Measurements from ENCODE around the gene SERPINE3.

The SERPINE3 gene

GRCh38 chr13:51311231-51311630, 28.3 kb upstream of the SERPINE3 start:
- ATAC-seq = no peak
- TF ChIP-seq ARNTL (CRISPR knock-in tag; IDR thresholded peaks at IDR 0.05; ENCODE audit: borderline replicate concordance, low read depth) = no peak
- no peak for TF ChIP-seq PPARA (CRISPR knock-in tag; IDR thresholded peaks at IDR 0.05; ENCODE audit: borderline replicate concordance)
- TF ChIP-seq PATZ1 (CRISPR knock-in tag; IDR thresholded peaks at IDR 0.05; ENCODE audit: borderline replicate concordance) = no peak
- no peak for TF ChIP-seq ISL1 (CRISPR knock-in tag; IDR thresholded peaks at IDR 0.05)
- no peak for TF ChIP-seq TSHZ2 (CRISPR knock-in tag; IDR thresholded peaks at IDR 0.05)
- TF ChIP-seq ZNF565 (CRISPR knock-in tag; conservative IDR thresholded peaks at IDR 0.05; ENCODE audit: low read depth) = no peak
- no peak for TF ChIP-seq SNAI2 (CRISPR knock-in tag; IDR thresholded peaks at IDR 0.05)
- TF ChIP-seq ESRRG (CRISPR knock-in tag; IDR thresholded peaks at IDR 0.05) = no peak
- TF ChIP-seq RARB (CRISPR knock-in tag; IDR thresholded peaks at IDR 0.05) = no peak
- TF ChIP-seq ZFP3 (CRISPR knock-in tag; IDR thresholded peaks at IDR 0.05) = no peak
- TF ChIP-seq CSRNP3 (CRISPR knock-in tag; IDR thresholded peaks at IDR 0.05) = no peak
- TF ChIP-seq BACH2 (CRISPR knock-in tag; IDR thresholded peaks at IDR 0.05; ENCODE audit: borderline replicate concordance) = no peak
- no peak for TF ChIP-seq CSDC2 (CRISPR knock-in tag; IDR thresholded peaks at IDR 0.05)
- no peak for TF ChIP-seq POU6F1 (CRISPR knock-in tag; IDR thresholded peaks at IDR 0.05; ENCODE audit: borderline replicate concordance, low read depth)
- TF ChIP-seq CREB5 (CRISPR knock-in tag; IDR thresholded peaks at IDR 0.05; ENCODE audit: low read depth) = no peak

GRCh38 chr13:51311957-51312520, 27.5 kb upstream of the SERPINE3 start:
- ATAC-seq = no peak
- TF ChIP-seq ESRRG (CRISPR knock-in tag; IDR thresholded peaks at IDR 0.05) = no peak
- TF ChIP-seq ZC3H10 (CRISPR knock-in tag; IDR thresholded peaks at IDR 0.05) = no peak
- TF ChIP-seq ZFP30 (CRISPR knock-in tag; IDR thresholded peaks at IDR 0.05) = no peak
- TF ChIP-seq PATZ1 (CRISPR knock-in tag; IDR thresholded peaks at IDR 0.05; ENCODE audit: borderline replicate concordance) = no peak
- no peak for TF ChIP-seq SNAI2 (CRISPR knock-in tag; IDR thresholded peaks at IDR 0.05)
- no peak for TF ChIP-seq ISL1 (CRISPR knock-in tag; IDR thresholded peaks at IDR 0.05)
- TF ChIP-seq GLIS3 (CRISPR knock-in tag; IDR thresholded peaks at IDR 0.05) = no peak
- TF ChIP-seq CSDC2 (CRISPR knock-in tag; IDR thresholded peaks at IDR 0.05) = no peak
- TF ChIP-seq CSRNP3 (CRISPR knock-in tag; IDR thresholded peaks at IDR 0.05) = no peak
- TF ChIP-seq ZFP3 (CRISPR knock-in tag; IDR thresholded peaks at IDR 0.05) = no peak
- TF ChIP-seq TOX (CRISPR knock-in tag; IDR thresholded peaks at IDR 0.05; ENCODE audit: borderline replicate concordance) = no peak
- TF ChIP-seq CREB5 (CRISPR knock-in tag; IDR thresholded peaks at IDR 0.05; ENCODE audit: low read depth) = no peak
- no peak for TF ChIP-seq BACH2 (CRISPR knock-in tag; IDR thresholded peaks at IDR 0.05; ENCODE audit: borderline replicate concordance)

All from SK-N-SH treated with all-trans-retinoic acid at 6 μM for 48 hours (cell line).